Left renal cortex interstitium (tissue), 4 donors: ENCODE data around the gene KATNIP. TPM values are rescaled to one million over a fixed set of nuclear protein-coding genes. Genes with fewer than 3 reads are reported as not detected.

Experiments used
- DNase-seq, 4 donors: peaks; one replicate each; pipeline ENCODE4 v3.0.0-alpha.2; 2013; ENCODE audit warnings: low read depth in 4 of 4, low spot score in 2 of 4, missing footprints in 1 of 4
- polyA plus RNA-seq, 4 donors: library from polyadenylated mRNA; unstranded; fragments of 120-200 nt; gene quantifications; one replicate each; pipeline ENCODE4 v1.2.1, GENCODE V29; 2013; ENCODE audit not compliant: insufficient read length in 4 of 4

The KATNIP gene
- polyA plus RNA-seq, 4 donors, result 20.1 to 31.6 (median 24.0) TPM

DNA sequence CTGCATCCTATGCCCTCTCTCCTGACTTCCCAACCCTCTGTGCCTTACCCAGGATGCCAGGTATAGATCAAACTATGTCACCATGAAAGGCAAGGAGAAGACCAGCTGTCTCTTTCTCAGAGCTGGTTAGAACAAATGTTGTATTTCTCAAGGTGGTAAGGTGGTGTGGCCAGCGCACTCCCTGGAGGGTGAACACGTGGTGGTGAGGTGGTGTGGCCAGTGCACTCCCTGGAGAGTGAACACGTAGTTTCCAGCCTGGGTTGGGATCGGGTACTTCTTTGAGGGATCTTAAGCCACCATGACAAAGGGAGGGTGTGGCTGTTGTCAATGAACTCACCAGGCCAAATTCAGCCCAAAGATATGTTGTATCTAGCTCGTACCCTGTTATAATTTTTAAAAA lies 26.8 kb downstream of the KATNIP start:
- no peak for DNase-seq

DNA sequence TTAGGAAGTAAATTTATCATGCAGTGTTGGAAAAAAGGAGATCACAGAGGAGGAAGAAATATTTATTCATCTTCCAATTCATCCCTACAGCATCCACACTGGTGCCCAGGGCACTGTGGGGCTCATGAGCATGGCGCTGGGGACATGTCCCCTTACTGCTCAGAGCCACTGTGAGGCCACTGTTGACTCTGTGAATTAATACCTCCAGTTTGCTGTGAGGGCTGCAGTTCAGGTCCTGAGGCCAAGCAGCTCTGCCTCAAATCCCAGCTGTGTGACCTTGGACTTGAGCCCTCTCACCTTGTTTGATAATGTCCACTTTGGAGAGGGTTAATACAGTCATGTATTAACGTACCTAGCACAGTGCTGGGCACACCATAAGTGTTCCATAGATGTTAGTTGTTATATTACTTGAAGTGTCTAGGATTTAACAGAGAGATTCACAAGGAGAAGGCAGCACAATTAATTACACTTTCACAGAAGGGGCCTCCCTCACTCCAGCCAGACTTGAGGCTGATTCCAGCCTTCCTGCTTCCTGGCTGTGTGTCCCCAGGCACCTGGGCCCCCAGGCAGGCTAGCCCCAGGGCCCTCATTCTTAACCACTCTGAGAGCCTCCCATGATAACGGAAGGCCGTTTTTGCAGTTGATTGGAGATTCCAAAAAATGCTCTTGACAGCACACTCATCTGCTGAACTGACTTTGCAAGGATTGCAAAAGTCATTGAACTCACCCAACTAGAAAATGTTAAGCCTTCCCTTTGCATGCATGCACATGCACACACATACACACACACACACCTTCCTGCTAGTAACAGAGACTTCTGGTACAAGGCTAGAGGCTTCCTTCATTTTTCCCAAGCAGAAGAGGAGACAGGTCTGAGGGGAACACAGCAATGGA lies 29.4 kb downstream of the KATNIP start:
- DNase-seq, result no peak

DNA sequence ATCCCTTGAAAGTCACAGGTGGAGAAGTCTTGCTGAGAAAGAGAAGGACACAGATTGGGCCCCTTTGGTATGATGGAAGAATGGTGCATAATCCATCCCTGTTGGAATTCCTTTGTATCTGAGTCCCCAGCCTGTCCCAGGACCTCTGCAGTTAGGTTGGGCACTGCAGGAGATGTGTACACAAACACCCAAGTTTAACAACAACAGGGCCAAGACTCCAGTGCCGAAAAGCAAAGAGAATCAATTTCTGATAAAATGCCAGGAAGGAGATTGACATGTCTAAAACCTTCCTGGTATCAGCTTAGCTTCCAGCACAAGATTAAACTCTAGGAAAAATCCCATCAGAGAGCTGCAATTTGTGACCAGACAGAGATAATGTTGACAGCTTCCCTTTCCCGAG lies 32.9 kb downstream of the KATNIP start:
- DNase-seq, result no peak

DNA sequence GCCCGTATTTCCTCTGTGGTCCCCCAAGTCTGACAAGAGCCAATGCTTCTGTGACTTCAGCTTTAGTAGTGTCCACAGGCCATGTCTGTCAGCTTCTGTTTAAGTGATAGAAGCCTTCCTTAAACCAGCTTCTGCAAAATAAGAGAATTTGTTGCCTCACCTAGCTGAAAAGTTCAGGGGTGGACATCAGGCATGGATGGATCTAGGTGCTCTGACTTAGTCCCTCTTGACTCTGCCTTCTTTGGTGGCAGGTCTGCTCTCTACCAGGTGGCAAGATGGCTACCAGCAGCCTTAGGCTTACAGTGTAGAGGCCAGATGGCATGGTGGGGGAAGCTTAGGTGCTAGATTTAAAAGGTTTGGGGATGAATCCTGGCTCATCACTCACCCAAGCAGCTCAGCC lies 33.7 kb downstream of the KATNIP start:
- no peak for DNase-seq

DNA sequence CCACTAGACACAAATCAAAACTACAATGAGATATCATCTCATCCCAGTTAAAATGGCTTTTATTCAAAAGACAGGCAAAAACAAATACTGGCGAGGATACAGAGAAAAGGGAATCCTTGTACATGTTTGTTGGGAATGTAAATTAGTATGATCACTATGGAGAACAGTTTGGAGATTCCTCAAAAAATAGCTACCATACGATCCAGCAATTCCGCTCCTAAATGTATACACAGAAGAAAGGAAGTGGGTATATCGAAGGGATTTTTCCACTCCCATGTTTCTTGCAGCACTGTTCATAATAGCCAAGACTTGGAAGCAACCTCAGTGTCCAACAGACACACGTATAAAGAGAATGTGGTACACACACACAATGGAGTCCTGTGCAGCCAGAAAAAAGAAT lies 35.3 kb downstream of the KATNIP start:
- no peak for DNase-seq

DNA sequence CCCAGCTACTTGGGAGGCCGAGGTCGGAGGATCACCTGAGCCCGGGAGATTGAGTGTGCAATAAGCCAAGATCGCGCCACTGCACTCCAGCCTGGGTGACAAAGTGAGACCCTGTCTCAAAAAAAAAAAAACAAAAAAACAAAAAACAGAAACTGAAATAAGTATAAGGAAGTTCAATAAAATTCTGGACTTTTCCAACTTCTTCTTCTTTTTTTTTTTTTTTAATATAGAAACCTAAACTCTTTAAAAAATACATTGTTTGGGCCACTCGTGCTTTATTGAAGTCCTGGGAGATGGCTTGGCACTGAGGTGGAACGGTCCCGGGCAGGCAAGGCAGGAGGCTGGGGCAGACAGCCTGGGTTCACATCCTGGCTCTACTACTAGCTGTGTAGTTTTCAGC lies 36.8 kb downstream of the KATNIP start:
- no peak for DNase-seq

DNA sequence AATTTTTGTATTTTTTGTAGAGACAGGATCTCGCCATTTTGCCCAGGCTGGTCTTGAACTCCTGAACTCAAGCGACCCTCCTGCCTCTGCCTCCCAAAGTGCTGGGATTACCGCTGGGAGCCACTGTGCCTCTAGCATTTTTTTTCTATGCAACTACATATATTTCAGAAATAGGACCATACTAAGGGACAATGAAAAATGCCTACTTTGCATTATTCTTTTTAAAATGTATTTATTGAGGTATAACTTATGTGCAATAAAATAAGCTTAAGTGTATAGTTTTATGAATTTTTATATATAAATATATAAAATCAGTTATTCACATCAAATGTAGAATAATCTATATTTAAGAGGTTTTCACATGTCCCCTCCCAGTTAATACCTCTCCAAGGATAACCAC lies 38.1 kb downstream of the KATNIP start:
- DNase-seq, result no peak

DNA sequence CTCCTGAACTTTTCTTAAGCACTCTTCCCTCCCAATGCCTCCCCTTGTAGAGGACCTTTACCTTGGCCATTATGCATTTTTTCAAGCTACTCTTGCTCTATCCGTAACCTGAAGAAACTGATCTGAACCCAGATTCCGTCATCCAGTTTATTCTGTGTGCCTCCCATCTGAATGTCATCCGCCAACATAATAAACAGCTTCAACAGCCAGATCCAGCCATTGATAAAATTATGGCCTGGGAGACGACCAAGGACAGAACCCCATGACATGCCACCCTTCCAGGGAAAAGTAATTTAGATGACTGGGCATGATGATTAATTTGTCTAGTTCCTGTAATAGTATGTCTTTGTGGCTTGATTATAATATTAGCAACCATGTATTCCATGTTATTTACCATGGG lies 41.9 kb downstream of the KATNIP start:
- DNase-seq, result no peak

DNA sequence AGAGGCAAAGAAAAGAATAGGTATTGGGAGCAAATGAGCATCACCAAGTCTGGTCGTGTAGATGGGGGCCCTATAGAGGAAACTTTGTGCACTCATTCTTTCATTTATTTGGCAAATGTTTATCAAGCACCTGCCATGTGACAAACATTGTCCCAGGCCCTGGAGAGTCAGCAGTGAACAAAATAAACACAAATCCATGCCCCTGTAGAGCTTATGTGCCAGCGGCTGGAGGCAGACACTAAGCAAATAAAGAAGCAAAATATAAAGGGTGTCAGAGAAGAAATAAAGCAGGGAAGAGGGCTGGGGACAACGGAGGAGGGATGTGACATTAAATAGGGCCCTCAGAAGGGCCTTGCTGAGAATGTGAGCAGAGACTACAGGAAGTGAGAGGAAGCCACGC lies 45.5 kb downstream of the KATNIP start:
- DNase-seq, result no peak

DNA sequence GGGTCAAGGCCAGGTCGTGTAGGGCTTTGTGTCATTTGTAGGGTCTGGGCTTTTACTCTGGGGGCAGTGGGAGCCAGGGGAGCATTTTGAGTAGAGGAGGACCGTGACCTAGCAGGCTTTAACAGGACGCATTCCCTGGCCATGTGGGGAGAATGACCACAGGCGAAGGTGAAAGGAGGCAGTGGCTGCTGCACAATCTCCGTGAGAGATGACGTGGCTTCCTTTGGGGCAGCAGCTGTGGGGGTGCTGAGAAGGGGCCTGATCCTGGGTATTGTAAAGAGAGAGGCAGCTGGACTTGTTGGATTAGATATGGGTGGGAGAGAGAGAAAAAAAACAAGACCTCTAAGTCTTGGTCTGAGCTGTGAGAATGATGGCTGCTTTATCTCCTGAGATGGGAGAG lies 46.0 kb downstream of the KATNIP start:
- no peak for DNase-seq

DNA sequence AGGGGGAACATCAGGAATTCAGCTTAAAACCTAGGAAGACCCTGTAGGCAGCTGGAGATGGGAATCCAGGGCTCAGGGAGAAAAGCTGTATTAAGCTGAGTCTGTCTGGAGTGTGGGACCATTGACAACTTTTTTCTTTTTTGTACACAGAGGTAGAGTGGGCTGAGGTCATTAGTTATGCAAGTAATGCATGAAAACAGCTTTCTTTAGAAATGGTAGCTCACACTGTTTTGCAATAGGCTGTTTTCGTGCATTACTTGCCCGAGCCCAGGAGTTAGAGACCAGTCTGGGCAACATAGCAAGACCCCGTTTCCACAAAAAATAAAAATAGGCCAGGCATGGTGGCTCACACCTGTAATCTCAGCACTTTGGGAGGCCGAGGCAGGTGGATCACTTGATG lies 46.5 kb downstream of the KATNIP start:
- DNase-seq, result no peak

DNA sequence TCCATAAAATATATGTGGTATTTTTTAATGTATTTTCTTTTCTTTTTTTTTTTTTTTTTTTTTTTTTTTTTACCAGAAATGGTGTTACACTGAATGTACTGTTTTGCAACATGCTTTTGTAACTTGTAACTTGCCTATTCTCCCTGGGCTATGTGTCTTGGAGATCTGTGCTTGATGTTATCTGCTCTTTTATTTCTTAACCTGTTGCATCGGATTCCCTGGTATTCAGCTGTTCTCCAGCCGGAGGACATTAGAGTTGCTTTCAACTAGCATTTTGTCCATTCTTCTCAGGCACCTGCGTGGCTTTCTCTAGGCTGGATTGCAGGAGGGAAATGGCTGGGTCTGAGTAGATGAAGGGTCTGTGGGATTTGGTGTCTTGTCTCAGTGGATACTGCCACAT lies 47.4 kb downstream of the KATNIP start:
- DNase-seq, result no peak

DNA sequence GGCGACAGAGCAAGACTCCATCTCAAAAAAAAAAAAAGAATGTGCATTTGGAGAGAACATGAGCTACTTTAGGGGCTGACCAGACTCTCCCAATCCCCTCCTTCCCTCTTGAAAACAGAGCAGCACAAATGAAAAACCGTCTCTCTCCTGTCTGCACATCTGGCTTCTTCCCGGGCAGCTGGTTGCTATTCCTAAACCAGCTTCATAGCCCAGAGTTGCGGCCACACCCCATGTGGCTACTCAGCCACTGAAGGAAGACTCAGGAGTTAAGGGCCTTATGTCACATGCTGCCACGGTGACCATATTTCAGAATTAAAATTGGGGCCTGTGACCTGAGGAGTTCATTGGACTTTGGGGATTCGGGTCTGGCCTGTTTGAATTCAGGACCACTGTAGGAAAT lies 48.3 kb downstream of the KATNIP start:
- DNase-seq, result no peak

DNA sequence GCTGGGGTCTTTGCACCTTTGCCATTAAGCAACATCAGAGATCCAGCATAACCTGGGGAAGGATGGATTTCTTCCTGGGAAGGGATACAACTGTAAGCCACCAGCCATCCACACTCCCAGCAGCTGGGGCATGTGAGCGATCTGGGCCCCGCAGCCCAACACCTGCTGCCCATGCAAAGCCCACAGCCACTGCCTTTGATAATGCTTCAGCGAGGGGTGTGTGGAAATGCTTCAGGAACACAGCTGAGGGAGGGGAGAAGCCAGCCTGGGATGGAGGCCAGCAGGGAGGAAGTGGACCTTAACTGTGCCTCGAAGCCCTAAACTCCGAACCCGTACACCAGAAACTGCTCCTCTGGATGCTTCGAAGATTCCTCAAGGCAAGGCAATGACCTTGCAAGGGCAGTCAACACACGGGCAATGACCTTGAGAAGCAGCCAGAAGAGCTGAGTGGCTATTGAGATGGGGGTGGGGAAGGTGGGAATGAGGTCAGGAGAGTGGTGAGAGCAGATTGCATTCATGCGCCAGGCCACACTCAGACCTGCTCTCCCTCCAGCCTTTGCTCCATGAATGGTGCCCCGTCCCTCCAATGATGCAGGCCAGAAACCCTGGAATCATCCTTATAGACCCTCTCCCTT lies 49.1 kb downstream of the KATNIP start:
- no peak for DNase-seq

DNA sequence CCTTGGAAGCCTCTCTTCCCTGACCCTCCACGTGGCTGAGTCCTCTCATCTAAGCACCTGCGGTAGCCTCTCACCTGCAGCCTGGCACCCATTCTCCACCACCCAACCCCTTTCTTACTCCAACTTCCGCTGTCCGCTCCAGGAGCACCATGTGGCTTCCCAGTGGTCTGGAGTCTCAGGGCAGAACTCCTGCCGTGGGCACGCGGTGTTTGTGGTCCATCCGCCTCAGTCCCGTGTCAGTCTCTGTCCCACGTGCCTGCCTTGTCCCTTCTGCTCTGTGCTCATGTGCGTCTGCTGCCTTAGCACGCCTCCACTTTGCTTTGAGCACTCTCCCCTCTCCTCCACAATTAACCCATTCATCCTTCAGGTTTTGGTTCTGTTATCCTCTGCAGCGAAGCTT lies 49.7 kb downstream of the KATNIP start:
- no peak for DNase-seq

Other genes with a start within 250 kb of the KATNIP start
- gene IL4R, start 236.2 kb upstream of the KATNIP start, polyA plus RNA-seq, result 10 to 100 TPM; 14.2 to 22.9 (median 19.1) TPM
- gene IL21R, start 148.0 kb upstream of the KATNIP start, polyA plus RNA-seq, result under 1 TPM in 3 of 4 donors, not detected in 1; 0.04 to 0.46 (median 0.29) TPM
- gene GTF3C1, start 231 bp upstream of the KATNIP start, polyA plus RNA-seq, result 100 to 1,000 TPM in 1 of 4 donors, 10 to 100 TPM in 3; 68.1 to 106 (median 94.9) TPM